ENCODE results near the gene DKK3.

Gene DKK3

DNA sequence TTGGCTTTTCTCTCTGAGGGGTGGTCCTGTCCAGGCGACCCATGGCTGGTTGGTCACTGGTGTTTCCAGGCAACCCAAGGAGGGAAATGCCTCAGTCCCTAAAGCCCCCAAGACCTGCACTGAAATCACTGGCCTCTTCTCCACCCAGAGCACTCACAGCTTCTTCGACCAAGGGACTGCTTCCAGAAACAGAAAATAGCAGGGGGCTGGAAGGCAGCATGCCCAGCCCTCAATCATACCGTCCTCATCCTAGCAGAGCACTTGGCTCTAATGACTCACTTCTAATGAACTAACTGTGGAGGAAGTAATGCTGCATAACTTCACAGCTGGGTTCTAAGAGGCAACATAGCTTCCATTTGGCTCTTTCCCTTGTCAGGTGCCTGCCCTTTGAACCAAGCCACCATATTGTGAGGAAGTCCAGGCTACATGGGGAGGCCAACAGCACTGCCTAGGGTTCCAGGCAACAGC is 27.6 kb downstream of the DKK3 start:
- no peak for DNase-seq

DNA sequence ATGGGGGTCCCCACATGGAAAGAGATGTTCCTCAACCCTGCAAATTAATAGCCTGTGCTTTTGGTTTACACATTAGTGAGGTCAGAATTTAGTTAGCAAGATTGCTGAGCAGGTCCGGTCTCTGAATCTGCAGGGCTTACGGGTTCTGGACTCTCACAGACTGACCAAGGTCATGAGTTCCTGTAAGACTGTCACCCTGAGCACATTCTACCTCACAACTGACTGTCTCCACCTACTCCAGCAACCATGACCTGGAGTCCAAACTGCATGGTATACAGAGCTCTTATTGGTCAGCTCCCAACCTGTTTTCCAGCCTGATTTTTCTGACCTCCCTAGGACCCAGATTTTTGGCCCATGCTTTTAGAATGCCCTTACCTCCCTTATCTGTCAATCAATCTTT is 28.2 kb downstream of the DKK3 start:
- DNase-seq: no peak

DNA sequence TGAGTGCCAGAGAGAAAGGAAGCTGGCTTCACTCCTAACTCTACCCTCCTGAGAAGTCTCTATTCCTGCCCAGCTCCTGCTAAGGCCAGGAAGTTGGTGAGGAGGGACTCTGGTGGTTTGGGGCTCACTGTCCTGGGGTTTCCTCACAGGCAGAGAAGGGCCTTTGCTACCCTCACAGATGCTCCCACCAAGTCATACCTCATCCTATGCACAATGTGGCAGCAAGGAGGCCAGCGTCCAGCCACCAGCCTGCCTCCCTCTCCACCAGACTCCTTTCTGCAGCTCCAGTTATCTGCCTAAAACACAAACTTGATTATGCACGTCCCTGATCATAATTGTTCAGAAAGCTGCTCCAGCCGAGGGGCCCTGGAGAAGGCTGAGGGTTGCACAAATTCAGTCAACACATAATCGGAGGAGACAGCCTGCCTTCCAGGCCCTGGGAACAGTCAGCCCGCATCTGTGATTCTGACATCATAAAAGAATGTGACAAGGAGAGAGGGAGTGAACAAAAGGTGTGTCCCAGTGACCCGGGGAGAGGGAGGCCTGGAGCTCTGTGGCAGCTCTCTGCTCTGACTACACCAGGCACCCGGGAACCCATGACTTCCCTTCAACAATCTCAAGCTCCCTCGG is 28.8 kb downstream of the DKK3 start:
- DNase-seq: no peak

DNA sequence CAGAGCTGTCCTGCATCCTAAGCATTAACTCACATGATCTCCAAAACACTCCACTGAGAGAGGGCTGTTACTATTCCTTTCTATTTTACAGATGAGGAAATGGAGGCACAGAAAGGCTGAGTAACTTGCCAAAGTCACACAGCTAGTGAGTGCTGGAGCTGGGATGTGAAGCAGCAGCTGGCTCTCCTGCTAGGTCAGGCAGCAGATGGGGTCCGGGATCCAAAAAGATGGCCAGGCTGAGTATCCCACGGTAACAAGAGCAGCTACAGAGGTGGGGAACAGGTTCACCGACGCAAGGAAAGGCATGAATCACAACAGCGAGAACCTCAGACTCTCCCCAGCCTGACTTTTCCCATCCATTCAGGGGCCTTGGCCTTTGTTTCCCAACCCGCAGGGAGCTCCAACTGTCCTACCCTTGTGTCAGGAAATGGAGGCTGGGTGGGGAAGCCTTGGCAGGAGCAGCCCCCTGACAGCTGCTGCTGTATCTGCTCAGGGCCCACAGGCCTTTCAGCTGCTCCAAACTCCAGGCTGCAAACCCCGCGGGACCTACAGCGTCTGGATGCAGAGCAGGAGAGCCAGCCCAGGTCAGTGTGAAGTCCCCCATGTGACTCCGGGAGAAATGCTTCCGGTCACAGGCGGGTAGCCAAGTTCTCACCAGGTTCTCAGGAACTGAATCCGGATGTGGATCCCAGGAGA is 29.5 kb downstream of the DKK3 start:
- no peak for DNase-seq

DNA sequence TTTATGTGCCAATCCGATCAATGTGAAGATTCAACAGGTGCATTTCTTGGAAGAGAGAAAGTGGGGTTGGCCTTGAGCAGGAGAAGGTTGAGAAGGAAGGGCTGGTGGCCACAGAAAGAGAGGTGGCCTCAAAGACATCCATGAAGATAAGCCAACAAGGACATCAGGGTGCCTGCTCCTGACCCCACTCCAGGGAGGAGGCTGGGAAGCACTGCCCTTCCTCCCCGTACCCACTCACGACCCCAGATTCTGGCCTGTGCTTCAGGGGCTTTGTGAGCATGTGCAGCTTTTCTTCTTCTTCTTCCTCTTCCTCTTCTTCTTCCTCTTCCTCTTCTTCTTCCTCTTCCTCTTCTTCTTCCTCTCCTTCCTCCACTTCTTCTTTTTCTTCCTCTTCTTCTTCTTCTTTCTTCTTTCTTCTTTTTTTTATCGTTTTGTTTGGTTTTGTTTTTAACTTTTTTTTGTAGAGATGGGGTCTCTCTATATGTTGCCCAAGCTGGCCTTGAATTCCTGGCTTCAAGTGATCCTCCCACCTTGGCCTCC is 30.3 kb downstream of the DKK3 start:
- DNase-seq: no peak

DNA sequence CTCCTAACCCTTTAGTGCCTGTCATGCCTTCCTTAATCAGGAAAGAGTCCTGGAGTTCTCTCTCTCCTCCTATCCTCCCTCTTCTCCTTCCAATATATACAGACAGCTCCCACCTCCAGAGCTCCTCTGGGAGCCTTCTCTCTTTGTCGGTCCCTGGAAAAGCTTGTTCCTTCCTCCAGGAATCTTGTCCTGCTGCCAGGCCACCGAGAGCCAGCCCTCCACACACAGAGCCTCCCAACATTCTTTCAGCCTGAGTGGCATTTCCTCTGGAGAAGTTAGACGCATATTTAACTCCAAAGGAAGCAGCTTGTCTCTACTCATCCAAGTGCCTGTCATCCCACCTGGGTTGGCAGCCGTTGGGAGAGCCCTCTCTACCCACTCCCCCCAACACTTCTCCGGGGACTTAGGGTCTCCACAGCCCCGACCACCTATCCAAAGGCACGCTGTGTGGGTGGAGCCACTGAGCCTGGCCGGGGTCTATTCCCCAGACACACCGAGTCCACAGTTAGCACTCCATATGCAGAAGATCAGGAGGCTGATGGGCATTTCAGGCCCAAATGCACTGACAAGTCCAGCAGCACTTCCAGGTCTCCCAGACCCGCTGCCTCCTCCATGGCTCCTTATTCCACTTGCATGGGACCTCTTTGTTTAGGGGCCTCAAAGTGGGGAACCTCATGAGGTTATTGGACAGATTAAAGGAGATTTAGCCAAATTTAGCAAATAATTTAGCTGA is 31.1 kb downstream of the DKK3 start:
- DNase-seq: no peak

DNA sequence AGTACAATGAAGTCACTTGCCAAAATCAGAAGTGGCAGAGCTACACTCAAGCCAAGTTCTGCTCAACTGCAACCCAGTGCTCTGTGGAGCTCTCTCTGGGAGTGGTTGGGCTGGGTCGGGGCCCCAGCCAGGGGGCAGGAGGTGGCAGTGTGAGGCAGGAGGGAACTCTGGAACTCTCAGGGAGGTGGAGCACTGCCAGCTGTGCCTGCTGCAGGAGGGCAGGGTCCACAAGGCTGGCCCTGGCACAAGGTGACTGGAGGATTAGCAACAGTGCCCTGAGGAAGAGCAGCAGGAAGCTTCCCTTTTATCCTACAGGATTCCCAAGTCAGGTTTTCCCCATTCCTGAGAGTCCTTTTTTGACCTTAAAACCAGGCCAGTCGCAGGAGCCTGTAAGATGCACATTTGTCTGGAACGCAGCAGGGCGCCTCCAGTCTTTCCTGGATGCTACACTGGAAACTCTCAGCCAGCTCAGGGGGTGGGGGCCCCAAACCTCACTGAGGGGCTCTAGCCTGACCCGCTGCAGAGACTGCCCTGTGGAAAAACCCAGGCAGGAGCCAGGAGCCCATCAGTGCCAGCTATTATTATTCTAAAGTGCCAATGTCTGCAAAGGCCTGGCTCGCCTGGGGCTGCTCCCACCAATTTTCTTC is 31.8 kb downstream of the DKK3 start:
- DNase-seq: no peak

DNA sequence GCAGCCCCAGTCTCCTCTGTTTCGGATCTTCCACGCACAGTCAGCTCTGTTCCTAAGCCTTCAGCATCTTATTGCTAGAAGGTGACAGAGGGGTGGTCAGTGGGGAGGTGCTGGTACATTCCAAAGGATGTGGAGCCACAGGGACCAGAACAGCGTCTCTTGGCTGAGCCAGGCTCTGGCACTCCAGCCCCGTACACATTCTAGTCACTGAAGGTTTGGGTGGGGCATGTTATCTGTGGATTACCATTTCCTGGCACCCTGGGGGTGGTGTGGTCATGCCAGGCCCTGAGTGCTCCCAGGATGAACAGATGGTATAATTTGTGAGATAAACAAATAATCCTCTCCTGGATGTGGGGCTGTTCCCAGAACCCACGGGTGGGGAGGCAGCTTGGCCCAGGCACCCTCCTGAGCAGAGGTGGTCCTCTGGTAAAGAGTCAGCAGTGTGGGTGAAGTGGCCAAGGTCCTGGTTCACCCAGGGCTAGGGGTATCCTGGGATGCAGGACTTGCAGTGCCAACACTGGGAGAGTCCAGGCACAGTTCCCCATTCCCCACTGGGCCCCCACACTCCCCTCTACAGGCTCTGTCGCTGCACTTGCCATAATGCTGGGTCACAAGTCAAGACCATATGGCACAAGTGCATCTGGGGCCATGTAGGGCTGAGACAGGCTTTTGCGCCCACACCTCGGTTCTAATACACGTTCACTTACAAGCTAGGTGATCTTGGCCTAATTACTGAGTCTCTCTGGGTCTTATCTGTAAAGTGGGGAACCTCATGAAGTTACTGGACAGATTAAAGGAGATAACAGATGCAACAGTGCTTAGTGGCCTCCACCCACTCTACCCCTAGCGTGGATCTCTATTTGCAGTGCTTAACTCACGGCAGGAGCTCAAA is 33.0 kb downstream of the DKK3 start:
- no peak for DNase-seq

DNA sequence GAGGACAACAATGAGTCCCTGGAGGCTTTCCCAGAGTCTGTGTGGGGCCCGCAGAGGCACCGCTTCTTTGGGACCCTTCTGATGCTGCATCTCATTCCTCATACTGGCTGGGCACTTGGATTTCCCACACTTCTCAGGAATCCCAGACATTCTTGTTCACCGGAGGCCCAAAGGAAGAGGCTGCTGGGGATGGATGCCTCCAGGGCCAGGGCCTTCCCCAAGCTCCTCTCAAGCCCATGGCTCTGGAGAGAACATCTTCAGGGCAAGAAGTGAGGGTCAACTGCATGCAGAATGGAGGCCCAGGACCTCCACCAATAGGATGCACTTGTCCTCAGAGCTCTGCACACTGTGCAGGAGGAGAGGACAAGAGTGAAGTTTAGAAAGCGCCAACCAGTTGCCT is 34.6 kb downstream of the DKK3 start:
- no peak for DNase-seq

DNA sequence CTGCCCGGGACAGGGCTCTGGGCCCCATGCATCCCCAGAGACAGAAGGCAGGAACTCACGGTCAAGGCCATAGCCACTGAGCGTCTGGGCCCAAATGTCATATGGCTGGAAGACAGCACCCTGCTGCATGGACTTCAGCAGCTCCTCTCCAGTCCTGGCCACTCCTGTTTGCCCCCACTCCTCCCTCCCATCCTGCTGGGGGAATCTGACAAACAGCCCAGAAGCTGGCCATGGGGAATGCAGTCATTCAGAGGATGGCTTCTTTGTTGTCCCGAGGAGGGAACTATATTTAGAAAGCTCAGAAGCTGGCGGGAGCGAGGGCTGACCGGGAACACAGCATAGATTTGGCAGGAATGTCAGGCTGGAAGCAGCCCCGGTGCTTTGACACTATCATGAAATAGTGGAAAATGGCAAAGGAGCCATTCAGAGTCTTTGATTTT is 35.0 kb downstream of the DKK3 start:
- DNase-seq: no peak

DNA sequence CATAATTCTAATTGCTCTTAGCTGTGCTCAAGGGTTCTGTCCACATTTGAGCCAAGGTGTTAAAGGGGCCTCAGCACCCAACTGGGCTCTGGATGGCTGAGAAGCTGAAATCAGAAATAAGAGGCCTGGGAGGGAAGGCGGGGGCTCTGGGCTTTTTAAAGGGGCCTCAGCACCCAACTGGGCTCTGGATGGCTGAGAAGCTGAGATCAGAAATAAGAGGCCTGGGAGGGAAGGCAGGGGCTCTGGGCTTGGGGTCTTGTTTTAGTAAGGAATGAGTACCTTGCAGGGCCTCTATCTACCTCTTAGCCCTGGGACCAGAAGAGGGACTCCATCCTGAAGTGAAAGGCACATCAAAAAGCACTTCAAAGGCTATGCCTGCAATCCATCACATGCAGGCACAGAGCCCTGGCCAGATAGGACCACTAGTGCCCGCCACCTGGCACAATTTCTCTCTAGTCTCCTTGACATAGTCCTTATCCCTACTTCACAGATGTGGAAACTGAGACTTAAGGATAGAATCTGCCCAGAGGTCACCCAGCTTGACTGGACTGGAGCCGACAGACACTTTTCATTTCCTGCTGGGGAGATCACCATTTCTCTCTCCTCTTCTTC is 35.6 kb downstream of the DKK3 start:
- DNase-seq: no peak

DNA sequence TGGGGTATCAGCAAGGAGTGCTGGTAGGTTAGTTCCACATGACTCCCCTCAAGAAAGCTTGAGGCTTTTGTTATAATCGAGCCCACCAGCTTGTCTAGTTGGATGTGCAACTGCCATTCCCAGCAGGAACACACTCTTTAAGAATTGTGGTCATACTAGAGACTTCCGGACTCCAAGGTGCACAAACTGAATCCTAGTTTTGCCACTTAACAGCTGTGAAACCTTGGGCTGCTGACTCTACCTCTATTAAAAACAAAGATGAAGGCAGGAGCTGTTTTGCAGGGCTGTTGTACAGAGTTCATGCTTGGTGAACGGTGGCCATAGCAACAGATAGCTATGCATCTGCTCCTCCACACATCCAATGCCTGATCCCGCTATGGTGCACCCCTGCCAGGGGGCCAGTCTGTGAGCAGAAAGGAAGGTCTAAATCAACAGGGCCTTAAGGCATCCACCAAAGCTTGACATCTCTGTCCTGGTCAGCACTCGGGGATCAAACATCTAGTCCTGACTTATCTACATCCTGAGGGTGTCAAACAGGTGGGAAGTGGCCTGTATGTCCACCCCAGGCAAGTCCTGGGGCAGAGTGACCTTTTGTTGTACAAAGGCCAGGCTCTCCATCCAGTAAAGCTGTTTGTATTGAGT is 36.4 kb downstream of the DKK3 start:
- DNase-seq: no peak

DNA sequence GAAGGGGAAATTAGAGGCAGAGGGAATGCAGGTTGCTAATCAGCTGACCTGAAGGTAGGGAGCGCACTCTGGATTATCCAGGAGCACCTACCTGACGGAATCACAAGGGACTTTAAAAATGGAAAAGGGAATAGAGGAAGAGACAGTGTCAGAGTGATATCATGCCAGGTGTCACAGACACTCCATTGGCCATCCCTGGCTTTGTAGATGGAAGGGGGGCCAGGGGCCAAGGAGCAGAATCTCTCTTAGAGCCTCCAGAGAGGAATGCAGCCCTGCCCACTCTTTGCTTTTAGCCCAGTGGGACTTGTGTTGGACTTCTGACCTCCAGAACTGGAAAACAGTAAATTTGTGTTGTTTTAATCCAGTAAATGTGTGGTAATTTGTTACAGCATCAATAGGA is 37.9 kb downstream of the DKK3 start:
- no peak for DNase-seq

DNA sequence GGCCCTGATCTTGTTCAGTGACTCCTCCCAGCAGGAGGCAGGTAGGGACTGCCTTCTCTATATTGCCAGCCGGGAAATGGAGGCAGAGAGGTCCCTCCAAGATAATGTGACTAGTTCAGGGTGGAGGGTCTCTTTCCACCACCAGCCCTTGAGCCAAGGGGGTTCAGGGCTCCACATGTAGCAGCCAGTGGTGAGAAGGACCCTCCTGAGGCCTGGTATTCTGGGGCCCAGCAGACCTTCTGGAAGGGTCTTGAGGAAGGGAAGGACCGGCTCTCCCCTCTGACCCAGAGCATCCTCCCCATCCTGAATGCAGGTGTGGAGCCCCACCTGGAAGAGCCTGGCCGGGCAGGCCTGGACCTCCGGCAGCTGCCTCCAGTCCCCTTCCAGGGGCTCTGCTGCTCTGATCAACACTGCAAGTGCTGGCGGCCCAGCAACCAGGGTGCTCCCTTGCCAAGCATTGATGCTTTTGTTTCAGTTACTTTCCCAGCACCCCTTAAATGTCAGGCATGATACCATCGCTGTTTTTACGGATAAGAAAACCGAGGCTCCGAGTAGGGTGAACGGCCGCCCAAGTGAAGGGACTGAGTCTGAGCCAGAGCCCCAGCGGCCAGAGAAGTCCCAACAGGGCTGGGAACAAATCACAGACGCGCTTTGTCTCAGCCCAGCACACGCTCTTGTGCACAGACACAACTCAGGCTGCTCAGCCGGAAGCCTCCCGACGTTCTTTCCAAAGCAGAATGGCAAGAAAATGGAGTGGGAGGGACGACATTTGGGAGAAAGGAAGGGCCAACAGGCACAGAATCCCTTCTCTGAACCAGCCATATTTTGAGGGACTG is 38.8 kb downstream of the DKK3 start:
- DNase-seq: no peak

DNA sequence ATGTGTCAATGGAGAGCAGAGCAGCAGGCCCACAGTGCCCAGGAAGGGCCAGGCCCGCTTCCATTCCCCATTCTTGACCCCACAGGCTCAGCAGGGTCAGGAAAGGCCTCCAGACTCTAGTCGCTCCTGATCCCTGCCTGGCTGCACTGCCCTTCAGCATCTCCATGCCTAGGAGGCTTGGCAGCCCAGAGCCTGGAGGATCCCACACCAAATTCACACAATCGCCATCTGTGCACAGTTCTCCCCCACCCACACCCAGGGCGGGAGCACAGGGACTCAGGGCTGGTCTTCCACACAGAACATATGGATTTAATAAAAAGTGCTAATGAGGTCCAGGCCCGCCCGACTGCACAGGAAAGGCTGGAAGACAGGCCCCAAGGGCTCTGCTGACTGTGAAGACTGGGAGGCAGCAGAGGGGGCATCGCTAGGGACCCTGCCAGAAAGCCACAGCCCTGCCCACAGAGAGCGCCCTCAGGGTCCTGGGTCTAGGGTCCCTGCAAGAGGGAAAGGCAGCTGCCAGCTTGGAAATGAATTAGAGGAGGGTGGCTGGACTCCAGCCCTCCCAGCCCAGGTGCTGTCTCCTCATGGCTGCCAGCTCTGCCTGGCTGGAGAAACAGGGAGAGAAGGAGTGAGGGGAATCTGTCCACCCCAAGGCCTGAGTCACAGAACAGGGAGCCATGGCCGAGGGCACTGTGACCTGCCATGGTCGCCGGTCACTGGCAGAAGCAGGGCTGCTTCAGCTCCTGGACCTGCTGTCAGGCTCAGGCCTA is 39.7 kb downstream of the DKK3 start:
- DNase-seq: no peak

DNA sequence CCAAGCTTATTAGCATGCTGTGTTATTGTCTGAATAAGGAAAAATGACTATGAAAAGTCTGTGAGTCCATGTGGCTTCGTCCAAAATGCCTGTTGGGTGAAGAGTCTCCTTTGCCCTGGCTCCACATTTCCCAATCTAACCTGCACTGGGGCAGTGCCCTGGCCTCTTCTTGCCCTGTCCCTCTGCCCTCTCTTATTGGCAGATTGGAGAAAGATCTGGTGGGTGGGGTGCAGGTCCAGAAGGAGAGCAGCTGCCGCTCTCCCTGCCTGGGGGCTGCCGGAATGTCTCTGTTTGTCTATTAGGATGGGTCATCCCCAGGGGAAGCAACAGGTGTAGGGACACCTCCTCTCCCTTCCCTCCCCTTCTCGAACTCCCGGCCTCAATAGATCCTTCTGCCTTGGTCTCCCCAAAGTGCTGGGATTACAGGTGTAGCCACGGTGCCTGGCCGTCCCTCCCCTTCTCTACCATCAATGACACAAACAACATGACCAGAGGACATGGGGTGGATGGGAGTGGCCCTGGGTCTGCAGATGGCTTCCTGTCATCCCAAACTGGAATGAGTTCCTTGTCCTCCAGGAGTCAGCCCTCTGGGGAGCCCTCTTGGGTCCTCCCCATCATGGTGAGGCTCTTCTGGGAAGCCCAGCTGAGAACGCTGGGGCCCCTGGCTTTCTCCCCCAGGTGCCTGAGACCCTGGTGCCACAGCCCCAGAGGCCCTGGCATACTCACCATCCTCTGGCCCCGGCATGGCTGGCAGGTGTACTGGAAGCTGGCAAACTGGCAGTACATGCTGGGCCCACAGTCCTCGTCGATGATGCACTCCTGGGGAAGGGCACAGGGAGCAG is 40.5 kb downstream of the DKK3 start:
- no peak for DNase-seq

DNA sequence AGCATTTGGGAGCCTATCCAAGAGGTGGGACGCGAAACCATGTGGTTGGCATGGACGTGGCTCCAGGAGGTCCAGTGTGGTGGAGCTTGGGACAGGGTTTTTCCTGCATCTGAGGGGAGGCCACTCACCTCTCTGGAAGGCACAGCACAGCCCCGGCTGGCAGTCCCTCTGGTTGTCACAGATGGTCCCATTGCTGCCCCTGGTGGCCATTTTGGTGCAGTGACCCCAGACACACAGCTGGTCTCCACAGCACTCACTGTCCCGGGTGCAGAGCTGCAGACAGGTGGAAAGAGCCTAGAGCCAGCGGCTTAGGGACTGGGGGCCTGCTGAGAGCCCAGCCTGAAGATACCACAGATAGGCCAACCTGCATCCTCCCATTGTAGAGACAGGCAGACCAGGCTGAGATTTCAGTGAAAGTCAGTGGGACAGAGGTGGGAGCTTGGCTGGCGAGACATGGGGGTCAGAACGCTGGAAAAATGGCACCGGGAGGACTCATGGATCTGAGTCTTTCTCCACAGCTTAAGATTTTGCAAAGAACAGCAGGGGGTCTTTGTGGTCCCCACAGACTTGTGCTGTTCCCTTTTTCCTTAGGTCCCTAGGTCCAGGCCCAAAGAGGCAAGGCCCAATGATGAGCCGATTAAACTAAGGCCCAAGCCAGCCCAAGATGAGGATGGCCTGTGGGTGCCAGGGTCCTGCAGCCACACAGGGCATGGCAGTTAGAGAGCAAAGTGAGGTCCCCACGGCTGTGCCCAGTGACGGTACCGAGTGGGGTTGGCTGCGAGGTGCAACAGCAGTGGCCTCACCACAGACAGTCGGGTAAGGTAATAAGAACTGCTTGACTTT is 41.4 kb downstream of the DKK3 start:
- peak; percentile 37 to 63 for DNase-seq

DNA sequence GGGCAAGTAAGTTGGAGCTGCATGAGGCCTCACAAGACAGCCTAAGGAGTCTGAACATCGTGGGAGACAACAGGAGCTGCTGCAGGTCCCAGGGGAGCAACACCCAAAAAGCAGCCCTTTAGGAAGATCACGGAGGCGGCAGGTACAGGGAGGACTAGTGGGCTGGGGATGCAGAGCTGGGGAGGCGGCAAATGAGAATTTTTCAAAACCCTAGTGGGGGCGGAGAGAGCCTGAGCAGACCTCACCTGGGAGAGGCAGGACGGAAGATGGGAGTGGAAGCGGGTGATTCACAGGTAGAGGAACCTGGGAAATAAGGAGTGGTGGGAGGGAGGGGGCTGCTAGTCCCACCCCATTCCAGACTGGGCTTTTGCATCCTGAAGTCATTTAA is 42.1 kb downstream of the DKK3 start:
- DNase-seq: no peak
